K562 (cell line): ENCODE results near the gene OR4D2. TPM values are rescaled to one million over a fixed set of nuclear protein-coding genes. Genes with fewer than 3 reads are reported as not detected.

Source experiments
- ARID3A ChIP-seq: IDR thresholded peaks from 2 replicates; pipeline ENCODE4 v1.6.1; 2012; ENCODE audit warnings: low read depth, low read length, improper control_type of control experiment, borderline replicate concordance
- BRD9 ChIP-seq: fragments of 450-650 bp; IDR thresholded peaks from 2 replicates; pipeline ENCODE4 v1.6.1; 2018; ENCODE audit warnings: low read depth; ENCODE audit not compliant: partially characterized antibody
- BRF2 ChIP-seq: IDR thresholded peaks from 3 replicates; pipeline ENCODE4 v1.6.1; 2011; ENCODE audit warnings: borderline replicate concordance, mild to moderate bottlenecking; ENCODE audit not compliant: insufficient read length, insufficient read depth
- CBX5 ChIP-seq: IDR thresholded peaks from 2 replicates; pipeline ENCODE4 v1.6.1; 2014; ENCODE audit warnings: low read depth, borderline replicate concordance
- CHD1 ChIP-seq: fragments of 200-600 bp; sonication (generic); IDR thresholded peaks from one replicate; pipeline ENCODE4 v1.6.1; 2012; ENCODE audit warnings: mild to moderate bottlenecking, moderate library complexity, low read length, inconsistent platforms
- FOXO4 ChIP-seq: fragments of 450-650 bp; formaldehyde crosslinking; IDR thresholded peaks from 2 replicates; pipeline ENCODE4 v1.4.0; 2020; ENCODE audit warnings: mild to moderate bottlenecking, moderate library complexity
- GABPB1 ChIP-seq: sonication (generic); formaldehyde crosslinking; IDR thresholded peaks from 2 replicates; pipeline ENCODE4 v1.8.0; 2022; ENCODE audit warnings: mild to moderate bottlenecking, missing genetic modification reagents
- ILF3 ChIP-seq: fragments of 450-650 bp; IDR thresholded peaks from 2 replicates; pipeline ENCODE4 v1.6.1; 2018; ENCODE audit warnings: antibody characterized with exemption, mild to moderate bottlenecking, moderate library complexity, borderline replicate concordance
- RFX5 ChIP-seq: IDR thresholded peaks from 2 replicates; pipeline ENCODE4 v1.6.1; 2011; ENCODE audit warnings: low read depth, mild to moderate bottlenecking, improper control_type of control experiment, low read length
- RNF219 ChIP-seq: fragments of 250-450 bp; sonication (Bioruptor Pico); IDR thresholded peaks from 2 replicates; pipeline ENCODE4 v1.5.0; 2022; ENCODE audit warnings: mild to moderate bottlenecking
- SMC3 ChIP-seq: conservative IDR thresholded peaks from 2 replicates; pipeline ENCODE4 v1.6.1; 2011; ENCODE audit warnings: low read depth, low read length, improper control_type of control experiment; ENCODE audit not compliant: insufficient read depth
- TAF1 ChIP-seq: IDR thresholded peaks from 2 replicates; pipeline ENCODE4 v1.6.1; 2011; ENCODE audit warnings: mild to moderate bottlenecking, low read length, moderate library complexity; ENCODE audit not compliant: insufficient read depth, control insufficient read depth, severe bottlenecking; ENCODE audit errors: extremely low read depth
- ZBTB11 ChIP-seq, 3 experiments: fragments of 200-800 bp in 1 of 3; fragments of 250-450 bp in 1 of 3; fragments of 450-650 bp in 1 of 3; sonication (Bioruptor Pico) in 1 of 3; sonication (Bioruptor generic) in 1 of 3; formaldehyde crosslinking in 1 of 3; IDR thresholded peaks; 2 replicates each; pipeline versions ENCODE4 v1.6.1 to v1.8.0; 2016 to 2022; ENCODE audit warnings: mild to moderate bottlenecking in 2 of 3, missing genetic modification characterization in 2 of 3, missing compliant biosample characterization in 1 of 3, moderate library complexity in 1 of 3
- ZNF140 ChIP-seq: fragments of 250-450 bp; sonication (Bioruptor Pico); IDR thresholded peaks from 2 replicates; pipeline ENCODE4 v1.8.0; 2021; ENCODE audit warnings: moderate library complexity, mild to moderate bottlenecking, inconsistent platforms
- polyA plus RNA-seq, 8 experiments: library from polyadenylated mRNA; depleted of rRNA in 4 of 8; stranded (reverse) in 5 of 8; unstranded in 3 of 8; fragments of >200 nt; fragmentation: Nextera tagmentation in 2 of 8; fragmentation: Illumina TruSeq in 1 of 8; extraction: Ambion mirVana in 2 of 8; extraction: Trizol in 1 of 8; gene quantifications; 2 replicates each; pipeline versions ENCODE4 v1.2.1 to v1.2.3, GENCODE V29; 2011 to 2014; ENCODE audit warnings: inconsistent platforms in 1 of 8, missing spikeins in 1 of 8
- total RNA-seq, 7 experiments: library from RNA; depleted of rRNA in 6 of 7; stranded (reverse); fragments of >200 nt in 6 of 7; fragmentation: Illumina TruSeq in 2 of 7; extraction: Trizol in 2 of 7; gene quantifications; 2 replicates each; pipeline versions ENCODE4 v1.2.1 to v1.2.3, GENCODE V29; 2011 to 2021; ENCODE audit warnings: low replicate concordance in 1 of 7

Gene OR4D2
- total and polyA plus RNA-seq, 9 of the 15 experiments (the other 6 are each of a cell fraction or from before 2014, with no cell fraction given) = not detected

- TF ChIP-seq ZBTB11 (CRISPR knock-in tag; IDR thresholded peaks at IDR 0.05) = 0 out of 6 replicates have a peak, but pooled peaks of 1 of the 3 experiments have one; percentile 47
- TF ChIP-seq CHD1 = no peak
- TF ChIP-seq TAF1 = no peak
- no peak for TF ChIP-seq ILF3
- TF ChIP-seq RFX5 = no peak
- no peak for TF ChIP-seq ZNF140 (CRISPR knock-in tag)
- TF ChIP-seq BRF2 = no peak
- no peak for TF ChIP-seq FOXO4 (CRISPR knock-in tag)
- no peak for TF ChIP-seq CBX5
- no peak for TF ChIP-seq BRD9
- TF ChIP-seq GABPB1 (CRISPR knock-in tag) = 0 out of 2 replicates have a peak, but pooled peaks have one; percentile 23
- no peak for TF ChIP-seq RNF219 (CRISPR knock-in tag)
- no peak for TF ChIP-seq ARID3A
- no peak for TF ChIP-seq SMC3
Measured at GRCh38 chr17:58189436-58190146, 22.8 kb downstream of the OR4D2 start (continued).
